GM12878 (cell line): ENCODE measurements around the gene AIF1L. TPM values are rescaled to one million over a fixed set of nuclear protein-coding genes. Genes with fewer than 3 reads are reported as not detected.

Experiments used
- ATAC-seq: fragments of 200-7000 bp; cut with Tn5 transposase; 3 replicates; pipeline ENCODE4 v1.9.1; 2020; ENCODE audit warnings: mild to moderate bottlenecking, moderate library complexity
- BruUV-seq: library from RNA; stranded (reverse); fragments of 400-500 nt; replicated peaks from 2 replicates; lab custom pipeline; 2021; lab: Mats Ljungman, UMichigan
- CTCF ChIA-PET: fragments of 300-600 bp; sonication (Branson Sonifier 250); formaldehyde crosslinking; extraction: SDS; loops from one replicate; lab custom pipeline; 2021; ENCODE audit warnings: inconsistent platforms; lab: Yijun Ruan, JAX
- POLR2A ChIA-PET: fragments of 350-600 bp; formaldehyde crosslinking; extraction: SDS; loops from one replicate; lab custom pipeline; 2021; ENCODE audit warnings: inconsistent platforms; lab: Charles Lee
- RAD21 ChIA-PET: fragments of 300-600 bp; sonication (Branson Sonifier 250); formaldehyde crosslinking; loops from one replicate; lab custom pipeline; 2023; ENCODE audit warnings: antibody characterized with exemption; ENCODE audit not compliant: unreplicated experiment; lab: Charles Lee
- SMC1A ChIA-PET: fragments of 300-600 bp; sonication (Branson Sonifier 250); formaldehyde crosslinking; loops from one replicate; lab custom pipeline; 2023; ENCODE audit not compliant: unreplicated experiment, uncharacterized antibody; lab: Charles Lee
- DNase-seq: peaks from one replicate; pipeline ENCODE4 v3.0.0-alpha.2; 2011; ENCODE audit warnings: low read depth, low spot score
- FAIRE-seq: peaks from 3 replicates; lab custom pipeline; 2011; peaks lifted over from hg19 to GRCh38; lab: Jason Lieb, UNC
- H2AFZ ChIP-seq: 2 replicates; pipeline ENCODE4 v1.6.0; 2011; ENCODE audit warnings: low read depth, low read length, control low read depth; ENCODE audit not compliant: control insufficient read depth
- H3K27ac ChIP-seq: 2 replicates; pipeline ENCODE4 v1.5.1; 2011; ENCODE audit warnings: control low read depth; ENCODE audit not compliant: control insufficient read depth, insufficient read depth
- H3K27me3 ChIP-seq, 2 experiments: replicated peaks in 1 of 2; 2 replicates each; pipeline versions ENCODE4 v1.6.0 to v1.6.1; 2011; ENCODE audit warnings: low read length in 1 of 2; ENCODE audit not compliant: control insufficient read depth in 2 of 2, insufficient read depth in 2 of 2
- H3K36me3 ChIP-seq, 2 experiments: 2 replicates each; pipeline ENCODE4 v1.5.1; 2011; ENCODE audit warnings: low read length in 1 of 2; ENCODE audit not compliant: control insufficient read depth in 2 of 2, insufficient read depth in 2 of 2
- H3K4me1 ChIP-seq: 2 replicates; pipeline ENCODE4 v1.6.1; 2011; ENCODE audit warnings: mild to moderate bottlenecking, low read length, moderate library complexity, mixed read lengths; ENCODE audit not compliant: control insufficient read depth, insufficient read depth
- H3K4me2 ChIP-seq: 2 replicates; pipeline ENCODE4 v1.6.0; 2011; ENCODE audit warnings: control low read depth; ENCODE audit not compliant: control insufficient read depth, insufficient read depth
- H3K4me3 ChIP-seq: fragments of 200-600 bp; sonication (generic); 2 replicates; pipeline ENCODE4 v1.5.1; 2016
- H3K79me2 ChIP-seq: 2 replicates; pipeline ENCODE4 v1.6.0; 2011; ENCODE audit warnings: low read length; ENCODE audit not compliant: control insufficient read depth, insufficient read depth
- H3K9ac ChIP-seq: 2 replicates; pipeline ENCODE4 v1.8.0; 2011; ENCODE audit warnings: low read length, control low read depth, mixed read lengths; ENCODE audit not compliant: control insufficient read depth, insufficient read depth
- H3K9me3 ChIP-seq: replicated peaks from 3 replicates; pipeline ENCODE4 v1.5.1; 2011; ENCODE audit warnings: mild to moderate bottlenecking, low read length; ENCODE audit not compliant: control insufficient read depth, insufficient read depth
- H4K20me1 ChIP-seq: 2 replicates; pipeline ENCODE4 v1.6.0; 2011; ENCODE audit not compliant: control insufficient read depth, insufficient read depth
- BCL3 ChIP-seq: IDR thresholded peaks from 2 replicates; pipeline ENCODE4 v1.6.1; 2011; ENCODE audit warnings: borderline replicate concordance, low read depth, mild to moderate bottlenecking, moderate library complexity, low read length; ENCODE audit not compliant: insufficient read depth, poor library complexity, severe bottlenecking
- CUX1 ChIP-seq: IDR thresholded peaks from 2 replicates; pipeline ENCODE4 v1.6.1; 2012; ENCODE audit warnings: improper control_type of control experiment, low read depth, low read length; ENCODE audit not compliant: insufficient replicate concordance
- IRF3 ChIP-seq: fragments of 450-650 bp; IDR thresholded peaks from 2 replicates; pipeline ENCODE4 v1.6.1; 2014; ENCODE audit warnings: mild to moderate bottlenecking
- KAT2A ChIP-seq: conservative IDR thresholded peaks from 2 replicates; pipeline ENCODE4 v1.6.1; 2011; ENCODE audit warnings: low read depth, low read length; ENCODE audit not compliant: control insufficient read depth
- NFXL1 ChIP-seq: fragments of 450-650 bp; IDR thresholded peaks from 2 replicates; pipeline ENCODE4 v1.6.1; 2017; ENCODE audit warnings: antibody characterized with exemption, mild to moderate bottlenecking, borderline replicate concordance
- YBX1 ChIP-seq: fragments of 450-650 bp; IDR thresholded peaks from 2 replicates; pipeline ENCODE4 v1.6.1; 2016; ENCODE audit warnings: antibody characterized with exemption
- ZNF622 ChIP-seq: fragments of 450-650 bp; IDR thresholded peaks from 2 replicates; pipeline ENCODE4 v1.6.1; 2017; ENCODE audit warnings: mild to moderate bottlenecking, inconsistent platforms
- WGBS: methylation state at CpG from one replicate; pipeline ENCODE4 v1.1.6; 2016; ENCODE audit warnings: low lambda C conversion rate; ENCODE audit not compliant: insufficient replicate concordance, insufficient coverage; ENCODE audit errors: missing lambda C conversion rate; 5-methylcytosine and 5-hydroxymethylcytosine counted together
- in situ Hi-C: fragments of 300-500 bp; cut with MboI; formaldehyde crosslinking; loops from 9 replicates; pipeline ENCODE4 v1.14.3; 2018; ENCODE audit warnings: mixed read lengths
- intact Hi-C: fragments of 100-400 bp; cut with micrococcal nuclease; formaldehyde crosslinking; loops from one replicate; pipeline ENCODE4 v1.14.2; 2022; ENCODE audit not compliant: unreplicated experiment
- polyA plus RNA-seq, 11 experiments: library from polyadenylated mRNA; depleted of rRNA in 4 of 11; unstranded in 6 of 11; stranded (reverse) in 5 of 11; fragments of >200 nt; fragmentation: Nextera tagmentation in 4 of 11; fragmentation: Illumina TruSeq in 1 of 11; extraction: Ambion mirVana in 4 of 11; extraction: Trizol in 1 of 11; gene quantifications; 1 replicate in 1 of 11; 2 replicates in 10 of 11; pipeline versions ENCODE4 v1.2.1 to v1.2.3, GENCODE V29; 2011 to 2016; ENCODE audit warnings: inconsistent platforms in 2 of 11, missing spikeins in 2 of 11, low read depth in 1 of 11
- total RNA-seq, 4 experiments: library from RNA; depleted of rRNA in 3 of 4; stranded (reverse); fragments of >200 nt in 3 of 4; fragmentation: Illumina TruSeq in 1 of 4; extraction: Trizol in 1 of 4; gene quantifications; 2 replicates each; pipeline versions ENCODE4 v1.2.1 to v1.2.3, GENCODE V29; 2013 to 2021

Gene AIF1L
- total and polyA plus RNA-seq, 10 of the 15 experiments (the other 5 are each of a cell fraction or from before 2014, with no cell fraction given): 0.07 to 0.15 (median 0.08) TPM; not detected in 7

GRCh38 chr9:131125038-131125287 lies 28.6 kb downstream of the AIF1L start:
- FAIRE-seq (no peak), ATAC-seq (no peak), DNase-seq (no peak)
- SMC1A ChIA-PET: interaction anchor here (1.3 kb wide), 1 partner anchor 248 kb away, joined by 6 read pairs; no protein-coding TSS in a partner anchor
- no peak for TF ChIP-seq NFXL1
- no peak for TF ChIP-seq IRF3
- TF ChIP-seq YBX1: 0 out of 2 replicates have a peak, but pooled peaks have one; percentile 27
- TF ChIP-seq KAT2A: no peak
- no peak for TF ChIP-seq BCL3
- TF ChIP-seq ZNF622: no peak
- TF ChIP-seq CUX1: peak; percentile 17
- peak overlapping the region; percentile 90 for H2AFZ ChIP-seq
- CTCF ChIA-PET: interaction anchor here (0.9 to 1.4 kb wide), 4 partner anchors 13 to 211 kb away, joined by 3 to 6 read pairs (median 4); no protein-coding TSS in a partner anchor
- POLR2A ChIA-PET: interaction anchor here (0.5 to 1.0 kb wide), 3 partner anchors 14 to 248 kb away, joined by 4 to 6 read pairs (median 4); no protein-coding TSS in a partner anchor
- H3K27me3 ChIP-seq: no peaks in the 10 kb centered on the region
- no TSS peak for BruUV-seq
- peaks cover 23% of the 10 kb centered on the region for H3K79me2 ChIP-seq
- in situ Hi-C loops: no loop called here
- peak overlapping the region; percentile 94 for H3K9ac ChIP-seq
- no peaks in the 10 kb centered on the region for H4K20me1 ChIP-seq
- H3K36me3 ChIP-seq: peaks cover 0 to 19% of the 10 kb centered on the region in 2 experiments; a peak in 3 of 4 replicates
- no peaks in the 10 kb centered on the region for H3K9me3 ChIP-seq
- H3K27ac ChIP-seq: peak overlapping the region; percentile 79
- H3K4me3 ChIP-seq: peak overlapping the region; percentile 83
- H3K4me2 ChIP-seq: peak overlapping the region; percentile 86
- intact Hi-C loops: loop anchor here (5.0 kb wide), 1 partner anchor 147 kb away; no protein-coding TSS in a partner anchor
- RAD21 ChIA-PET: interaction anchor here (0.6 to 2.1 kb wide), 2 partner anchors 48 to 211 kb away, joined by 3 to 5 read pairs; no protein-coding TSS in a partner anchor
- 4% methylated on average over 7 of the region's 7 CpGs for WGBS
- H3K4me1 ChIP-seq: peaks cover 7% of the 10 kb centered on the region
